Mucosa of descending colon (tissue), 3 donors: Measurements from ENCODE around the gene MYO9B. TPM values are rescaled to one million over a fixed set of nuclear protein-coding genes. Genes with fewer than 3 reads are reported as not detected.
A peak's percentile ranks its signal among the peaks of the same experiment; 100 is the strongest.

Experiments
- ATAC-seq: fragments of 200-7000 bp; cut with Tn5 transposase; one replicate; pipeline ENCODE4 v1.9.1; 2020; ENCODE audit warnings: mild to moderate bottlenecking, moderate library complexity
- DNase-seq, 3 donors: peaks; one replicate each; pipeline ENCODE4 v3.0.0-alpha.2; 2020
- H3K36me3 ChIP-seq: fragments of 200-600 bp; one replicate; pipeline ENCODE4 v1.8.0; 2021; ENCODE audit warnings: low read depth, mild to moderate bottlenecking
- H3K4me1 ChIP-seq: fragments of 200-600 bp; one replicate; pipeline ENCODE4 v1.8.0; 2021; ENCODE audit warnings: low read depth, mild to moderate bottlenecking
- H3K4me3 ChIP-seq: fragments of 200-600 bp; one replicate; pipeline ENCODE4 v1.8.0; 2021; ENCODE audit warnings: mild to moderate bottlenecking
- H3K9me3 ChIP-seq: fragments of 200-600 bp; one replicate; pipeline ENCODE4 v1.8.0; 2021; ENCODE audit warnings: mild to moderate bottlenecking
- intact Hi-C, 2 donors: fragments of 100-400 bp; cut with DNase I in 1 of 2; cut with micrococcal nuclease in 1 of 2; formaldehyde crosslinking; loops; one replicate each; pipeline versions ENCODE4 v1.11.0 to v1.11.1; 2022; cut with DNase I, micrococcal nuclease
- total RNA-seq, 3 donors: library from RNA; stranded (reverse); fragmentation: NEBNext Ultra II Directional in 2 of 3; extraction: Animal tissue kit (Norgen Biotek cat#: 25700) in 2 of 3; gene quantifications; one replicate each; pipeline versions ENCODE4 v1.2.1 to v1.2.4, GENCODE V29; 2021 to 2023
- TF ChIP-seq, protein P1 (sequence below): fragments of 200-600 bp; IDR thresholded peaks from one replicate; pipeline ENCODE4 v1.8.0; 2022; ENCODE audit warnings: antibody characterized with exemption, mild to moderate bottlenecking
- donor health status: DM: no; HTN: no; CAD: no; lungs with moderate emphysema.
- donor health status: DM: no; HTN: no; CAD: no.
- donor health status: DM: no; HTN: yes; CAD: no.

MYO9B gene
- total RNA-seq, 3 donors from 2014 or later, result 73.7 to 91.8 (median 90.8) TPM

- H3K4me1 ChIP-seq, result peaks cover 53% of the 10 kb centered on the region
- DNase-seq (peak; percentile 61 to 64 (median 63)), ATAC-seq (peak; percentile 46)
- TF ChIP-seq, protein P1, sequence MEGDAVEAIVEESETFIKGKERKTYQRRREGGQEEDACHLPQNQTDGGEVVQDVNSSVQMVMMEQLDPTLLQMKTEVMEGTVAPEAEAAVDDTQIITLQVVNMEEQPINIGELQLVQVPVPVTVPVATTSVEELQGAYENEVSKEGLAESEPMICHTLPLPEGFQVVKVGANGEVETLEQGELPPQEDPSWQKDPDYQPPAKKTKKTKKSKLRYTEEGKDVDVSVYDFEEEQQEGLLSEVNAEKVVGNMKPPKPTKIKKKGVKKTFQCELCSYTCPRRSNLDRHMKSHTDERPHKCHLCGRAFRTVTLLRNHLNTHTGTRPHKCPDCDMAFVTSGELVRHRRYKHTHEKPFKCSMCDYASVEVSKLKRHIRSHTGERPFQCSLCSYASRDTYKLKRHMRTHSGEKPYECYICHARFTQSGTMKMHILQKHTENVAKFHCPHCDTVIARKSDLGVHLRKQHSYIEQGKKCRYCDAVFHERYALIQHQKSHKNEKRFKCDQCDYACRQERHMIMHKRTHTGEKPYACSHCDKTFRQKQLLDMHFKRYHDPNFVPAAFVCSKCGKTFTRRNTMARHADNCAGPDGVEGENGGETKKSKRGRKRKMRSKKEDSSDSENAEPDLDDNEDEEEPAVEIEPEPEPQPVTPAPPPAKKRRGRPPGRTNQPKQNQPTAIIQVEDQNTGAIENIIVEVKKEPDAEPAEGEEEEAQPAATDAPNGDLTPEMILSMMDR, result no peak
- no peak overlapping the region for H3K4me3 ChIP-seq
- intact Hi-C loops, result no loop called here
- no peaks in the 10 kb centered on the region for H3K36me3 ChIP-seq
- no peaks in the 10 kb centered on the region for H3K9me3 ChIP-seq
Observed at GRCh38 chr19:17240062-17240752, 164.6 kb downstream of the MYO9B start.

DNA sequence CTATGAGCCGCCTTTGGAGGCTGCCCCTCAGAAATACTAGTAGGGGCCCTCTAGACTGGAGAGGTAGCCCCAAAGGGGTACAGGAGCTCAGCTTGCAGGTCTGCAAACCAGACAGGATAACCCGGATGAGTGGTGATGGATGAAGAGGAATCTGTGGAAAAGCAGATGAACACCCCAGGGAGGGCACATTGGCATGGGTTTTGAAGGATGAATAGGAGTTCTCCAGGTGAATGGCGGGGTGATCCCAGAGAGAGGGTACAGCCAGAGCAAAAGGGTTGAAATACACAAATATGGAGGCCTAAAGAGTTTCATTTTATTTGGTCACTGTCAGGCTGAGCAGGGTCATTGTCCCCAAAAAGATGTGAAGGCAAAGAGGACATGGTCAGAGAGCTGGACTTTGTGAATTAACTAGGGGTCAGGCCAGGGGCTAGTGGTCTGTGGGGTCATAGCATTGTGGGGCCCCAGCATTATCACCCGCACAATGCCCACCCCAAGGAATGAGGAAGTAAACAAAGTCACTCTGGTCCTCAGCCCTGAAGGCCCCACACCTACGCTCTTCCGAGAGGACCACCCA, 165.3 kb downstream of the MYO9B start:
- H3K9me3 ChIP-seq, result no peaks in the 10 kb centered on the region
- DNase-seq (no peak), ATAC-seq (no peak)
- no peak overlapping the region for H3K4me3 ChIP-seq
- TF ChIP-seq, protein P1, result no peak
- H3K4me1 ChIP-seq, result peaks cover 51% of the 10 kb centered on the region
- intact Hi-C loops, result no loop called here
- H3K36me3 ChIP-seq, result no peaks in the 10 kb centered on the region

DNA sequence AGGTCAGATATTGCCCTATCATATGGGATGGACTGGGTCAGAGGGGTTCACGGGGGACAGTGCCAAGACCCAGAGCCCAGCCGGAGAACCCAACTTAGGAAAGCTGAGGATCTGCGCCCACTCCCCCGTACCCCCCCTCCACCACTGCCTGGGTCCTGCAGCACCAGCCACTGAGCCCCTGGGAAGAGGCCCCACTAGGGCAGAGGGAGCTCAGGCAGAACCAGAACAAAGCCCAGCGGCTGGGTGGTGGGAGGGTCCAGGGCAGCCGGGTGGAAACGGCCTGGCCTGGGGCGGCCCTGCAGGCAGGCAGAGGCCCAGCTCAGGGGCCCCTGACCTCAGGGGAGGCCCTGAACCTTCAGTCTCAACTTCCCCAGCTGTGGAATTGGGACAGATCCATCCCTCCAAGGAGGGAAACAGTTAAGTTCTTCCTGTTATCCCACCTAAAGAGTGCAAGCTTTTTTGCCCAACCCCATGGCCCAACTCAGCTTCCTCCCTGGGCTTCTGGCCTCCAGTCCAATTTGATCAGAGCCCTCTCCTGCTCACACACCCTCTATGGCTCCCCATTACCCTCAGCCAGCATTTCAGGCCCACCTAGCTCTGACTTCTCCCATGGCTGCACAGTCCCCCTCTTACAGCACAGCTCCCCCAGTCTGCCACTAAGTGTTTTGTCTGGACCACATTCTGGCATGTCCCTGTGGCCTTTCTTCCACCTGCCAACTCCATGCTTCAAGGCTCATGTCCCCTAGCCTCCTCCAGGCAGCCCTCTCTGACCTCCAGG, 167.0 kb downstream of the MYO9B start:
- intact Hi-C loops, result no loop called here
- TF ChIP-seq, protein P1, result no peak
- no peak overlapping the region for H3K4me3 ChIP-seq
- DNase-seq (no peak), ATAC-seq (no peak)
- no peaks in the 10 kb centered on the region for H3K9me3 ChIP-seq
- H3K36me3 ChIP-seq, result no peaks in the 10 kb centered on the region
- H3K4me1 ChIP-seq, result peaks cover 47% of the 10 kb centered on the region

- Histone ChIP-seq H3K9me3 (no peaks in the 10 kb centered on the region), H3K36me3 (no peaks in the 10 kb centered on the region), H3K4me3 (peak overlapping the region; percentile 81), H3K4me1 (peaks cover 51% of the 10 kb centered on the region)
- DNase-seq (peak; percentile 55 to 70 (median 65)), ATAC-seq (no peak)
- intact Hi-C loops, result no loop called here
- TF ChIP-seq, protein P1, result no peak
Observed at GRCh38 chr19:17243211-17243829, 167.7 kb downstream of the MYO9B start.

- TF ChIP-seq, protein P1, result no peak
- Histone ChIP-seq H3K4me1 (peaks cover 57% of the 10 kb centered on the region), H3K36me3 (no peaks in the 10 kb centered on the region), H3K4me3 (peak overlapping the region; percentile 81), H3K9me3 (no peaks in the 10 kb centered on the region)
- DNase-seq, result peak; percentile 75 to 81 (median 75)
- peak; percentile 31 for ATAC-seq
- intact Hi-C loops, result no loop called here
Observed at GRCh38 chr19:17243830-17244617, 168.4 kb downstream of the MYO9B start.
